Body of pancreas (tissue), 4 donors: ENCODE data around the gene LYRM1. TPM values are rescaled to one million over a fixed set of nuclear protein-coding genes. Genes with fewer than 3 reads are reported as not detected.
"Not testable (repeated sequence)": the region's sequence is repeated elsewhere in the genome, so short reads cannot be mapped to it uniquely, and the experiment has no call there.

Source experiments
- ATAC-seq: fragments of 150-250 bp; one replicate; pipeline ENCODE4 v1.9.1; 2016
- DNase-seq, 4 donors: peaks; one replicate each; pipeline ENCODE4 v3.0.0-alpha.2; 2019
- H3K27ac ChIP-seq, 4 donors: fragments of 200-600 bp; sonication (generic); 1 replicate in 3 of 4; 2 replicates in 1 of 4; pipeline versions ENCODE4 v1.5.1 to v1.6.1; 2016 to 2019; ENCODE audit warnings: mild to moderate bottlenecking in 1 of 4, mixed read lengths in 1 of 4, moderate library complexity in 1 of 4
- H3K27me3 ChIP-seq, 2 donors: fragments of 200-600 bp; sonication (generic); one replicate each; pipeline ENCODE4 v1.6.0; 2016; ENCODE audit warnings: mild to moderate bottlenecking in 1 of 2
- H3K36me3 ChIP-seq, 2 donors: fragments of 200-600 bp; sonication (generic); replicated peaks in 1 of 2; 2 replicates each; pipeline ENCODE4 v1.5.1; 2016; ENCODE audit warnings: low read depth in 2 of 2; ENCODE audit not compliant: insufficient read depth in 1 of 2
- H3K4me1 ChIP-seq: fragments of 200-600 bp; sonication (generic); one replicate; pipeline ENCODE4 v1.6.0; 2016
- H3K4me3 ChIP-seq, 2 donors: fragments of 200-600 bp; sonication (generic); 1 replicate in 1 of 2; 2 replicates in 1 of 2; pipeline ENCODE4 v1.5.1; 2016 to 2019
- H3K9me3 ChIP-seq, 3 donors: fragments of 200-600 bp; sonication (generic); 1 replicate in 2 of 3; 2 replicates in 1 of 3; pipeline ENCODE4 v1.5.1; 2016
- CTCF ChIP-seq, 7 experiments: fragments of 450-650 bp in 4 of 7; fragments of 200-600 bp in 3 of 7; sonication (generic) in 3 of 7; IDR thresholded peaks; one replicate each; pipeline ENCODE4 v1.5.1; 2016 to 2019; ENCODE audit warnings: antibody characterized with exemption in 7 of 7
- POLR2A ChIP-seq, 3 donors: fragments of 450-650 bp; IDR thresholded peaks; one replicate each; pipeline ENCODE4 v1.6.1; 2016; ENCODE audit warnings: antibody characterized with exemption in 3 of 3, mild to moderate bottlenecking in 2 of 3
- WGBS, 2 donors: methylation state at CpG; one replicate each; pipeline ENCODE4 v1.1.5; 2017; 5-methylcytosine and 5-hydroxymethylcytosine counted together
- intact Hi-C: fragments of 100-400 bp; cut with DNase I; formaldehyde crosslinking; loops from one replicate; pipeline ENCODE4 v1.15.1; 2023
- total RNA-seq, 2 donors: library from RNA; depleted of rRNA; stranded (reverse); fragments of >200 nt; gene quantifications; one replicate each; pipeline ENCODE4 v1.1.0, GENCODE V29; 2016

Gene LYRM1
- total RNA-seq, 2 donors from 2014 or later = 13.5 to 18.9 TPM

GRCh38 chr16:20859699-20860098, 40.9 kb upstream of the LYRM1 start:
- no peaks in the 10 kb centered on the region for H3K9me3 ChIP-seq
- intact Hi-C loops = loop anchor here (10.0 kb wide), 1 partner anchor 45 kb away; the partner anchor contains the start of genes DCUN1D3 and LYRM1
- no peak overlapping the region for H3K4me3 ChIP-seq
- WGBS, 2 donors = 76 to 78% methylated on average over 4 of the region's 4 CpGs
- no peak overlapping the region for H3K27ac ChIP-seq
- no peak for ATAC-seq
- TF ChIP-seq POLR2A (IDR thresholded peaks at IDR 0.05) (no peak), CTCF (IDR thresholded peaks at IDR 0.05) (no peak)
- no peaks in the 10 kb centered on the region for H3K4me1 ChIP-seq
- H3K36me3 ChIP-seq = peaks cover 0 to 2% of the 10 kb centered on the region in 2 donors
- H3K27me3 ChIP-seq = no peaks in the 10 kb centered on the region
- DNase-seq = no peak

GRCh38 chr16:20860361-20860760, 40.2 kb upstream of the LYRM1 start:
- TF ChIP-seq POLR2A (IDR thresholded peaks at IDR 0.05) (no peak), CTCF (IDR thresholded peaks at IDR 0.05) (no peak)
- ATAC-seq = no peak
- DNase-seq = no peak
- H3K9me3 ChIP-seq = no peaks in the 10 kb centered on the region
- peaks cover 0 to 2% of the 10 kb centered on the region in 2 donors for H3K36me3 ChIP-seq
- no peaks in the 10 kb centered on the region for H3K27me3 ChIP-seq
- peaks cover 1% of the 10 kb centered on the region for H3K4me1 ChIP-seq
- H3K27ac ChIP-seq = no peak overlapping the region
- intact Hi-C loops = no loop called here
- 81 to 84% methylated on average over 4 of the region's 4 CpGs for WGBS, 2 donors
- no peak overlapping the region for H3K4me3 ChIP-seq

GRCh38 chr16:20860995-20861394, 39.6 kb upstream of the LYRM1 start:
- intact Hi-C loops, H3K4me1 ChIP-seq, H3K9me3 ChIP-seq, H3K36me3 ChIP-seq, H3K27me3 ChIP-seq, DNase-seq, ATAC-seq, H3K27ac ChIP-seq, H3K4me3 ChIP-seq: not testable (repeated sequence)
- 62 to 85% methylated on average over 1 to 4 of the region's 4 CpGs for WGBS, 2 donors

- Histone ChIP-seq H3K27me3 (no peaks in the 10 kb centered on the region), H3K9me3 (no peaks in the 10 kb centered on the region), H3K4me1 (peaks cover 21% of the 10 kb centered on the region), H3K4me3 (no peak overlapping the region), H3K27ac (no peak overlapping the region), H3K36me3 (peaks cover 0 to 2% of the 10 kb centered on the region in 2 donors)
- WGBS, 2 donors = 94 to 95% methylated on average over 12 to 20 of the region's 21 CpGs
- TF ChIP-seq POLR2A (IDR thresholded peaks at IDR 0.05) (no peak), CTCF (IDR thresholded peaks at IDR 0.05) (no peak)
- no peak for ATAC-seq
- DNase-seq = no peak
- intact Hi-C loops = no loop called here
These were observed 38.2 kb upstream of the LYRM1 start for GRCh38 chr16:20862162-20862960.

GRCh38 chr16:20864376-20864775, 36.2 kb upstream of the LYRM1 start:
- DNase-seq, ATAC-seq, H3K27me3 ChIP-seq, H3K27ac ChIP-seq, H3K9me3 ChIP-seq, H3K36me3 ChIP-seq, H3K4me3 ChIP-seq, intact Hi-C loops: not testable (repeated sequence)
- WGBS, 2 donors = 88 to 94% methylated on average over 6 of the region's 6 CpGs
- H3K4me1 ChIP-seq = peaks cover 40% of the 10 kb centered on the region
